Adipose tissue (tissue), 3 donors: ENCODE data around the gene CAMTA1. TPM values are rescaled to one million over a fixed set of nuclear protein-coding genes. Genes with fewer than 3 reads are reported as not detected.

Experiments
- H3K27ac ChIP-seq: one replicate; pipeline ENCODE4 v1.5.1; 2013; ENCODE audit warnings: low read depth, low read length
- WGBS, 3 donors: extraction: QIAGEN DNeasy Blood & Tissue Kit; methylation state at CpG; one replicate each; pipeline ENCODE4 v1.1.7; 2013; 5-methylcytosine and 5-hydroxymethylcytosine counted together
- polyA plus RNA-seq, 3 donors: library from polyadenylated mRNA; stranded (reverse); fragments of 200-250 nt; gene quantifications; one replicate each; pipeline ENCODE4 v1.2.3, GENCODE V29; 2013
- donor health status: healthy with polysubstance abuse.
- donor health status: Bipolar disorder and iron deficiency.
- donor health status: healthy.

Gene CAMTA1
- polyA plus RNA-seq, 3 donors, result 25.7 to 111 (median 60.2) TPM

GRCh38 chr1:7263021-7263960, 478.0 kb downstream of the CAMTA1 start:
- H3K27ac ChIP-seq, result no peak overlapping the region
- WGBS, 3 donors, result 60 to 69% (median 61%) methylated on average over 13 of the region's 13 CpGs

GRCh38 chr1:7264101-7264500, 478.8 kb downstream of the CAMTA1 start:
- no peak overlapping the region for H3K27ac ChIP-seq
- 75 to 84% (median 83%) methylated on average over 4 of the region's 4 CpGs for WGBS, 3 donors

- 29 to 82% (median 70%) methylated on average over 9 of the region's 9 CpGs for WGBS, 3 donors
- no peak overlapping the region for H3K27ac ChIP-seq
These were observed 480.6 kb downstream of the CAMTA1 start for GRCh38 chr1:7265771-7266371.

GRCh38 chr1:7266561-7266960, 481.3 kb downstream of the CAMTA1 start:
- no peak overlapping the region for H3K27ac ChIP-seq
- WGBS, 3 donors, result 59 to 65% (median 63%) methylated on average over 5 of the region's 5 CpGs

GRCh38 chr1:7267493-7267892, 482.2 kb downstream of the CAMTA1 start:
- H3K27ac ChIP-seq, result no peak overlapping the region

- H3K27ac ChIP-seq, result no peak overlapping the region
These were observed 483.7 kb downstream of the CAMTA1 start for GRCh38 chr1:7268983-7269382.

- no peak overlapping the region for H3K27ac ChIP-seq
These were observed 484.3 kb downstream of the CAMTA1 start for GRCh38 chr1:7269525-7269924.

GRCh38 chr1:7274256-7274655, 489.0 kb downstream of the CAMTA1 start:
- H3K27ac ChIP-seq, result no peak overlapping the region
- WGBS, 3 donors, result 49 to 84% (median 83%) methylated on average over 3 of the region's 3 CpGs

More at GRCh38 chr1:7269525-7269924, 484.3 kb downstream of the CAMTA1 start:
- 91 to 98% (median 97%) methylated on average over 1 of the region's 1 CpG for WGBS, 3 donors

- H3K27ac ChIP-seq, result no peak overlapping the region
- WGBS, 3 donors, result 57 to 90% (median 84%) methylated on average over 2 of the region's 2 CpGs
These were observed 492.8 kb downstream of the CAMTA1 start for GRCh38 chr1:7278045-7278444.

GRCh38 chr1:7278827-7279765, 493.8 kb downstream of the CAMTA1 start:
- no peak overlapping the region for H3K27ac ChIP-seq
- 44 to 53% (median 46%) methylated on average over 16 of the region's 16 CpGs for WGBS, 3 donors

- no peak overlapping the region for H3K27ac ChIP-seq
- WGBS, 3 donors, result 40 to 66% (median 53%) methylated on average over 2 of the region's 2 CpGs
These were observed 494.5 kb downstream of the CAMTA1 start for GRCh38 chr1:7279769-7280168.

- WGBS, 3 donors, result 71 to 78% (median 77%) methylated on average over 7 of the region's 7 CpGs
These were observed 495.2 kb downstream of the CAMTA1 start for GRCh38 chr1:7280347-7280960.

GRCh38 chr1:7281821-7282220, 496.6 kb downstream of the CAMTA1 start:
- WGBS, 3 donors, result 70 to 83% (median 74%) methylated on average over 5 of the region's 5 CpGs
- no peak overlapping the region for H3K27ac ChIP-seq

More at GRCh38 chr1:7280347-7280960, 495.2 kb downstream of the CAMTA1 start:
- H3K27ac ChIP-seq, result no peak overlapping the region

- no peak overlapping the region for H3K27ac ChIP-seq
- WGBS, 3 donors, result 94 to 95% (median 95%) methylated on average over 10 of the region's 10 CpGs
These were observed 499.7 kb downstream of the CAMTA1 start for GRCh38 chr1:7284839-7285435.

GRCh38 chr1:7285856-7286454, 500.7 kb downstream of the CAMTA1 start:
- 87 to 90% (median 90%) methylated on average over 10 of the region's 10 CpGs for WGBS, 3 donors
- no peak overlapping the region for H3K27ac ChIP-seq

- no peak overlapping the region for H3K27ac ChIP-seq
- WGBS, 3 donors, result 63 to 85% (median 84%) methylated on average over 6 of the region's 6 CpGs
These were observed 501.8 kb downstream of the CAMTA1 start for GRCh38 chr1:7287013-7287412.

- H3K27ac ChIP-seq, result no peak overlapping the region
- 47 to 68% (median 56%) methylated on average over 5 of the region's 5 CpGs for WGBS, 3 donors
These were observed 503.7 kb downstream of the CAMTA1 start for GRCh38 chr1:7288992-7289391.

- WGBS, 3 donors, result 91 to 97% (median 91%) methylated on average over 2 of the region's 2 CpGs
- H3K27ac ChIP-seq, result no peak overlapping the region
These were observed 504.4 kb downstream of the CAMTA1 start for GRCh38 chr1:7289694-7290093.
